ENCODE results near the gene EMC8. TPM values are rescaled to one million over a fixed set of nuclear protein-coding genes. Genes with fewer than 3 reads are reported as not detected.

Gene EMC8
- total RNA-seq, 1 experiment from 2014 or later = 73.0 TPM

DNA sequence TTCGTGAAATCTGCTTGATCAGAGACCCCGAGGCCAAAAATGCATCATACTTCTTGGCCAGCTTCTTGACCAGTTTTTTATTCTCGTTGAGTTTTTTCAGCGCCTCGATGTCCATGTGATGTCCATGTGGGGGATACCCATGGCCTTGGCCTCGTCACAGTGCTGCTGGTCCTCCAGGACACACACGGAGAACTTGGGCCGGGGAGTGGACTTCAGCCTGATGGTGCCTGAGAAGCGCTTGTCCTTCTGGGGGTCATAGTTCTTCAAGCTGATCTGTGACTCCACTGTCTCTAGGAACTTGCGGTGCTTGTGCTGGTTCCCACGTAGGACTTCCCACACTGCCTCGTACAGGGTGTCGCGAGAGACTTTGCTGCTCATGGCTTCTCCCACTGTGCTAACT lies 16.8 kb upstream of the EMC8 start:
- Histone ChIP-seq H3K27me3 (ENCODE audit: insufficient read depth, low read length) (peaks cover 10% of the 10 kb centered on the region; the same call in 1 of the 2 replicates), H3K9ac (ENCODE audit: low read length) (no peak overlapping the region), H3K36me3 (ENCODE audit: control insufficient read depth in 1 of 2, insufficient read depth in 2 of 2, low read length in 2 of 2) (no peaks in the 10 kb centered on the region), H3K4me3 (replicated peaks in 1 of 2; ENCODE audit: low read depth in 1 of 2, low read length in 2 of 2) (no peak overlapping the region), H3K4me2 (ENCODE audit: low read length) (no peak overlapping the region), H3K9me3 (ENCODE audit: control insufficient read depth in 1 of 2, insufficient read depth in 1 of 2, low read depth in 1 of 2, low read length in 2 of 2) (no peaks in the 10 kb centered on the region), H3K9me2 (ENCODE audit: insufficient read depth) (no peaks in the 10 kb centered on the region), H3K27ac (ENCODE audit: low read depth, low read length) (no peak overlapping the region), H4K20me1 (ENCODE audit: insufficient read depth) (no peaks in the 10 kb centered on the region), H3K4me1 (ENCODE audit: control insufficient read depth in 1 of 2, insufficient read depth in 2 of 2, low read length in 2 of 2) (peaks cover 2 to 6% of the 10 kb centered on the region in 2 experiments; a peak in 3 of 4 replicates), H2AFZ (ENCODE audit: low read depth, low read length, poor library complexity, severe bottlenecking) (no peak overlapping the region), H3K79me2 (ENCODE audit: insufficient read depth, low read length) (no peaks in the 10 kb centered on the region)
- POLR2A ChIA-PET = no interaction called here
- ATAC-seq (no peak), DNase-seq (ENCODE audit: low read depth, low spot score) (no peak)
- intact Hi-C loops (cut with micrococcal nuclease) = no loop called here
- no TSS peak for BruUV-seq (replicated peaks)
- TF ChIP-seq CEBPB (IDR thresholded peaks at IDR 0.05; ENCODE audit: low read depth) (no peak), EZH2 (IDR thresholded peaks at IDR 0.05) (no peak), ZFX (IDR thresholded peaks at IDR 0.05) (no peak), ELF1 (IDR thresholded peaks at IDR 0.05; ENCODE audit: borderline replicate concordance, low read depth) (no peak), TCF7L2 (IDR thresholded peaks at IDR 0.05; ENCODE audit: borderline replicate concordance, extremely low read depth, insufficient read depth, insufficient read length) (no peak), POLR2AphosphoS5 (IDR thresholded peaks at IDR 0.05; ENCODE audit: low read depth, low read length) (no peak), RAD21 (IDR thresholded peaks at IDR 0.05; ENCODE audit: low read depth) (no peak)
- TF ChIP-seq, protein P1, sequence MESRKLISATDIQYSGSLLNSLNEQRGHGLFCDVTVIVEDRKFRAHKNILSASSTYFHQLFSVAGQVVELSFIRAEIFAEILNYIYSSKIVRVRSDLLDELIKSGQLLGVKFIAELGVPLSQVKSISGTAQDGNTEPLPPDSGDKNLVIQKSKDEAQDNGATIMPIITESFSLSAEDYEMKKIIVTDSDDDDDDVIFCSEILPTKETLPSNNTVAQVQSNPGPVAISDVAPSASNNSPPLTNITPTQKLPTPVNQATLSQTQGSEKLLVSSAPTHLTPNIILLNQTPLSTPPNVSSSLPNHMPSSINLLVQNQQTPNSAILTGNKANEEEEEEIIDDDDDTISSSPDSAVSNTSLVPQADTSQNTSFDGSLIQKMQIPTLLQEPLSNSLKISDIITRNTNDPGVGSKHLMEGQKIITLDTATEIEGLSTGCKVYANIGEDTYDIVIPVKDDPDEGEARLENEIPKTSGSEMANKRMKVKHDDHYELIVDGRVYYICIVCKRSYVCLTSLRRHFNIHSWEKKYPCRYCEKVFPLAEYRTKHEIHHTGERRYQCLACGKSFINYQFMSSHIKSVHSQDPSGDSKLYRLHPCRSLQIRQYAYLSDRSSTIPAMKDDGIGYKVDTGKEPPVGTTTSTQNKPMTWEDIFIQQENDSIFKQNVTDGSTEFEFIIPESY (IDR thresholded peaks at IDR 0.05; ENCODE audit: extremely low read depth, insufficient replicate concordance, low read length) = no peak
- CTCF ChIA-PET = interaction anchor here (1.3 kb wide), 1 partner anchor 200 kb away, joined by 5 read pairs; no protein-coding TSS in a partner anchor
- RAD21 ChIA-PET (ENCODE audit: low non-redundant PET in 1 of 2, low total read pairs in 2 of 2, uncharacterized antibody in 2 of 2, unreplicated experiment in 2 of 2) = no interaction called here
